ENCODE results near the gene HOPX.

HOPX gene

DNA sequence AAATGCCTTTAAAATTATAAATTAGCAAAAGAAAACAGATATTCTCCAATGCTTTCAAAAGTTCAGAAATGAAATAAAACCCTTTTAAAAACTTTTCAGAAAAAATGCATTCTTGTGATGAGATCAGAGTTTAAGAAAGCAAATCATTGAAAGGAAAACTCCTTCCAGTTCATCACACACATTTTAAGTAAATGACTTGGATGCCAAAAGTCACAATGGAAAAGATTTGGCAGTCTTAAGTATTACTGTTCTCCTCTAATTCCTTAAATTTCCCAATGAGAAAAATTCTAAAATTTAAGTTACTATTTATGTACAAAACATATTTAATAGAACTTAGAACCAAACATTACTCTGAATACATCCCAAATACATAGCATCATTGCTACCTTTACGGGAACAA is 21.1 kb downstream of the HOPX start:
- TF ChIP-seq, protein P1, sequence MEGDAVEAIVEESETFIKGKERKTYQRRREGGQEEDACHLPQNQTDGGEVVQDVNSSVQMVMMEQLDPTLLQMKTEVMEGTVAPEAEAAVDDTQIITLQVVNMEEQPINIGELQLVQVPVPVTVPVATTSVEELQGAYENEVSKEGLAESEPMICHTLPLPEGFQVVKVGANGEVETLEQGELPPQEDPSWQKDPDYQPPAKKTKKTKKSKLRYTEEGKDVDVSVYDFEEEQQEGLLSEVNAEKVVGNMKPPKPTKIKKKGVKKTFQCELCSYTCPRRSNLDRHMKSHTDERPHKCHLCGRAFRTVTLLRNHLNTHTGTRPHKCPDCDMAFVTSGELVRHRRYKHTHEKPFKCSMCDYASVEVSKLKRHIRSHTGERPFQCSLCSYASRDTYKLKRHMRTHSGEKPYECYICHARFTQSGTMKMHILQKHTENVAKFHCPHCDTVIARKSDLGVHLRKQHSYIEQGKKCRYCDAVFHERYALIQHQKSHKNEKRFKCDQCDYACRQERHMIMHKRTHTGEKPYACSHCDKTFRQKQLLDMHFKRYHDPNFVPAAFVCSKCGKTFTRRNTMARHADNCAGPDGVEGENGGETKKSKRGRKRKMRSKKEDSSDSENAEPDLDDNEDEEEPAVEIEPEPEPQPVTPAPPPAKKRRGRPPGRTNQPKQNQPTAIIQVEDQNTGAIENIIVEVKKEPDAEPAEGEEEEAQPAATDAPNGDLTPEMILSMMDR (IDR thresholded peaks at IDR 0.05; ENCODE audit: extremely low read depth, missing control alignments) = no peak
- DNase-seq (ENCODE audit: low spot score) = no peak

DNA sequence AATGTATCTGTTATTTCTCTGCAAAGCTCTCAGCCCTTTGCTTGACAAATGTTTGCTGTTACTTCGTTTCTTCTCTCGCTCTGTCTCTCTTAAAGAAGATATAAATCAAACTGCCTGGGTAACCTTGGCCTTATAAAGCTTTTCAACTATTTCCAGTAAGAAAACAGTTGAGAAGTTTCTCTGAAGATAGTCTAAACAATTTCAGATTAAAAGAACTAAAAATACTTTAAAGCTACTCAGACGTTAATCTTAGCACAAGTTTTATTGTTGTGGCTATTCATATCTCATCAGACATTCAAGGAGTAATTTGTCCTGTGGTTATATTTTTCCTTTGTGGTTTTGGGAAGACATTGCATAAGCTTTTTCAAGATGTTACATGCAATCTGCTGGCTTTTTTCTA is 22.6 kb downstream of the HOPX start:
- no peak for DNase-seq (ENCODE audit: low spot score)
- TF ChIP-seq, protein P1 (IDR thresholded peaks at IDR 0.05; ENCODE audit: extremely low read depth, missing control alignments) = no peak

DNA sequence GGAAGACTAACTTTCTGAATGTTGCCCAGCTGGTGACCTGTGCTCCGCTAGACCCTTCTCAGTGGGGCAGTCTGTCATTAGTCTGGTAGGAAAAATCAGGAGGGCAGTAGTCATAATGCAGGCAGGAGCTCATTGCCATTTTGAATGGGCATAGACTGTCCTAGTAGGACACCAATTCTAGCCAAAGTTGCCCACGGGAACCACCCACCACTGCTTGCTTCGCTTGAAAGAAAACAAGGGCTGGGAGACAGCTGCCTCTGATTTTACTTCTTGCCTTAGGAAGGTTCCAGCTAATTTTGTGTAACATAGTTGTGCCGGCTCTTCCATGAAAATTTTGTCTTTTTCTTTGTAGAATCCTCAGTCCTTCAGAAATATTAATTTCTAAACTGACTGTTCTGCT is 23.3 kb downstream of the HOPX start:
- TF ChIP-seq, protein P1 (IDR thresholded peaks at IDR 0.05; ENCODE audit: extremely low read depth, missing control alignments) = no peak
- no peak for DNase-seq (ENCODE audit: low spot score)

DNA sequence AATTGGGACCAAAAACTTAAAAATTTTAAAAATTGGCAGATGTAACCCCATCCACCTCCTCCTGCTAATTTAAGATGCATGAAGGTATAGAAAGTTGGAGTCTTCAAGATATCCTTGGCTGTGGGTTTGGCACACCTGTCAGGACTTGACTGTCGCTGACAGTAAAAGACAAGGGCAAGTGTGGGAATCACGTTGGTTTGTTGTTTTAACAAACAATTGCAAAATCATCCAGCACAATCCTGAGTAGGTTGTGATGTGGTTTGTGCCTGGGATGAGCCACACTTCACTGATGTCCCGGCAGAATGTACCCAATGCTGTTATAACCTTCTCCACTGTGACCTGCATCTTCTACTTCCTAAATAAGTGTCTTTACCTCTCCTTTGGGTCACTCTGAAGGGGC is 24.0 kb downstream of the HOPX start:
- TF ChIP-seq, protein P1 (IDR thresholded peaks at IDR 0.05; ENCODE audit: extremely low read depth, missing control alignments) = no peak
- DNase-seq (ENCODE audit: low spot score) = no peak

DNA sequence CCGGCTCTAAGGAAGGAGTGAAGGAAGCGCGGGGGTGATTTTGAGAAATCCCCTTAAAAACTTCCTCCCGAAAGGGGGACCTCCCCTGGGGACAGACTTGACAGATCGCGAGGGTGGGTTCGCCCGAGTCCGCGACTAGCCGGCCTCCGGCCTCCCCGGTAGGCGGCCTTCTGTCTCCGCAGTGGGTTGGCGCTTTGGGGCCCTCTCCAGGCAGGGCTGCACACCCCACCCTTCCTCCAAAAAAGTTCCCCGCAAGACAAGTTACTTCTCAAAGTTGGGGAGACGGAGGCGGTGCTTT is 24.8 kb downstream of the HOPX start:
- DNase-seq (ENCODE audit: low spot score) = peak; percentile 71

DNA sequence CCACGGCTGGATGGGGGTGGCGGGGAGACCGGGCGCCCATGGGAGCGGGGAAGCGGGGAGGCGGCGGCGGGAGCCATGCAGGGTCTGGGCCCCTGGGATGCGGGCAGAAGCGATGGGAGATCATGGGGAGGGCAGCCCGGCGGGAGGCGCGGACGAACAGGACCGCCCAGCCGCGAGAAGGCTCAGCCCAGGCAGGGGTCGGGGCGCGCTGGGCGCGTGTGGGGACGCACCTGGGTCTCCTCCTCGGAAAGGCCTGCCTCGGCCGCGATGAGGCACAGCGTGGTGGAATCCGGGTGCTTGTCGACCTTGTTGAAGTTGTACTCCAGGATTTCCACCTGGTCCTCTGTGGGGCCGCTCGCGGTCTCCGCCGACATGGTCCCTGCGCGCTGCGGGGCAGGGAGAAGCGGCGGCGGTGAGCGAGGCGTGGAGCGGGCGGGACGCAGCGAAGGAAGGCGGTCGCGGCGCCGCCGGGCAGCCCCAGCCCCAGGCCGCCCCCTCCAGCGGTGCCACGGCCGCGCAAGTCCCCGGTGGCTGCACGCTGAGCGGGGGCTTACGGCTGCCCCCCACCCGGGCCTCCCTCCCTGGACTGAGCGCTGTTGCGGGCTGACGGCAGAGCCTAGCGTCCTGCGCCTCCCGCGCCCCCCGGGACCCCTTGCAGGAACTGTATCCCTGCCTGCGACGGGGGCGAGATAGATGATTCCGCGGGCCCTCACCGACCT is 25.3 kb downstream of the HOPX start:
- TF ChIP-seq, protein P1 (IDR thresholded peaks at IDR 0.05; ENCODE audit: extremely low read depth, missing control alignments) = no peak
- peak; percentile 55 for DNase-seq (ENCODE audit: low spot score)

More for the DNA sequence above, 24.8 kb downstream of the HOPX start:
- TF ChIP-seq, protein P1 (IDR thresholded peaks at IDR 0.05; ENCODE audit: extremely low read depth, missing control alignments) = no peak

DNA sequence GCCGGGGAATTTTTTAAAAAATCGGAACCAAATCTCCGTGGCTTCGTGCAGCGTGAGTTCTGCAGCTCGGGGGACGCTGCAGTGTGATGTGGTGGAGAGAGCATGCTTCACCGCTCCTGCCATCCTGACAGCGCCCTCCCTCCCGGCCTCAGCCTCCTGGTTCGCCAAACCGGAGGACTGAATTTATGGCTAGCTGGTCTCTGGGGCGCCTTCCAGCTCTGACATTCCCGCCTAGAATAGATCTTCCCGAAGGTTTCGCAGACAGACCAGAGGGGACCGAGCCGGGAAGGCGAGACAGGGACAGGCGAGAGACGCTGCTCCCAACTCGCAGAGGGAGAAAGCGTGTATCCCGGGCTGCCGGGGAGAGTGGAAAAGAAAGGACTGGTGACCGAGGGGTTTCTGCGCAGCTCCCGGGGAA is 25.9 kb downstream of the HOPX start:
- TF ChIP-seq, protein P1 (IDR thresholded peaks at IDR 0.05; ENCODE audit: extremely low read depth, missing control alignments) = no peak
- DNase-seq (ENCODE audit: low spot score) = peak; percentile 46

All from GM20000 (cell line).